ENCODE results near the gene ATR. TPM values are rescaled to one million over a fixed set of nuclear protein-coding genes. Genes with fewer than 3 reads are reported as not detected.
A peak's percentile ranks its signal among the peaks of the same experiment; 100 is the strongest.
"Not testable (repeated sequence)": the region's sequence is repeated elsewhere in the genome, so short reads cannot be mapped to it uniquely, and the experiment has no call there.

Gene ATR
- total RNA-seq, 1 experiment from 2014 or later: 15.6 TPM

- H3K79me2 ChIP-seq (ENCODE audit: low read length): no peaks in the 10 kb centered on the region
- no peaks in the 10 kb centered on the region for H3K36me3 ChIP-seq (ENCODE audit: low read depth, low read length)
- no peak overlapping the region for H3K27ac ChIP-seq (ENCODE audit: low read length)
- no peak overlapping the region for H2AFZ ChIP-seq (ENCODE audit: low read length)
- H3K4me2 ChIP-seq (ENCODE audit: low read length): peak overlapping the region; percentile 33
- ChIA-PET CTCF (interaction anchor here (0.6 to 1.9 kb wide), 6 partner anchors 14 to 344 kb away, joined by 3 to 25 read pairs (median 4); no protein-coding TSS in a partner anchor), POLR2A (ENCODE audit: unreplicated experiment) (no interaction called here)
- no TSS peak for BruUV-seq (replicated peaks)
- H3K9ac ChIP-seq (ENCODE audit: low read length): no peak overlapping the region
- H4K20me1 ChIP-seq (ENCODE audit: low read length): no peaks in the 10 kb centered on the region
- H3K4me1 ChIP-seq (ENCODE audit: insufficient read depth, low read length): peaks cover 9% of the 10 kb centered on the region; the same call in 1 of the 2 replicates
- ATAC-seq: peak; percentile 99
- no peaks in the 10 kb centered on the region for H3F3A ChIP-seq (ENCODE audit: low read length, unreplicated experiment)
- peak; percentile 93 for DNase-seq
- no peaks in the 10 kb centered on the region for H3K9me3 ChIP-seq (ENCODE audit: low read length)
- TF ChIP-seq CTCF (conservative IDR thresholded peaks at IDR 0.05; ENCODE audit: low read depth, low read length) (peak; percentile 75), EZH2 (IDR thresholded peaks at IDR 0.05; ENCODE audit: low read length, unreplicated experiment) (no peak)
- H3K27me3 ChIP-seq (ENCODE audit: low read length): no peaks in the 10 kb centered on the region
- intact Hi-C loops (cut with micrococcal nuclease): loop anchor here (1.0 to 2.0 kb wide), 3 partner anchors 93 to 400 kb away; no protein-coding TSS in a partner anchor
- no peaks in the 10 kb centered on the region for H3K9me2 ChIP-seq (replicated peaks; ENCODE audit: low read length)
- H3K4me3 ChIP-seq (ENCODE audit: low read length): no peak overlapping the region
Measured at GRCh38 chr3:142586803-142587406, 8.4 kb upstream of the ATR start.

DNA sequence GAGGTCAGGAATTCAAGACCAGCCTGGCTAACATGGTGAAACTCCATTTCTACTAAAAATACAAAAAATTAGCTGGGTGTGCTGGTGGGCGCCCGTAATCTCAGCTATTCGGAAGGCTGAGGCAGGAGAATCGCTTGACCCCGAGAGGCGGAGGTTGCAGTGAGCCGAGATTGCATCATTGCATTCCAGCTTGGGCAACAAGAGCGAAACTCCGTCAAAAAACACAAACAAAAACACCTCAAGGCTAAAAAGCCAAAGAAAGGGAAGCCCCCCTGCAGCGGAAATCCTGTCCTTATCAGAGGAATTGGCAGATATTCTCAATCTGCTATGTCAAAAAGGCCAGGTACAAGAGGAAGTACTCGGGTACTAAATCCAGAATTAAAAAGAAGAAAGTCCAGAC is 2.5 kb upstream of the ATR start:
- H3K27ac ChIP-seq (ENCODE audit: low read length); POLR2A ChIA-PET (ENCODE audit: unreplicated experiment); H3K27me3 ChIP-seq (ENCODE audit: low read length); H3F3A ChIP-seq (ENCODE audit: low read length, unreplicated experiment); H3K36me3 ChIP-seq (ENCODE audit: low read depth, low read length); CTCF ChIA-PET; H3K4me2 ChIP-seq (ENCODE audit: low read length); H4K20me1 ChIP-seq (ENCODE audit: low read length); H3K9ac ChIP-seq (ENCODE audit: low read length); ATAC-seq; H3K4me3 ChIP-seq (ENCODE audit: low read length); H3K9me3 ChIP-seq (ENCODE audit: low read length); H2AFZ ChIP-seq (ENCODE audit: low read length); BruUV-seq (replicated peaks); DNase-seq; H3K9me2 ChIP-seq (replicated peaks; ENCODE audit: low read length); intact Hi-C loops (cut with micrococcal nuclease): not testable (repeated sequence)
- Histone ChIP-seq H3K4me1 (ENCODE audit: insufficient read depth, low read length) (peaks cover 17% of the 10 kb centered on the region), H3K79me2 (ENCODE audit: low read length) (peaks cover 25% of the 10 kb centered on the region)

DNA sequence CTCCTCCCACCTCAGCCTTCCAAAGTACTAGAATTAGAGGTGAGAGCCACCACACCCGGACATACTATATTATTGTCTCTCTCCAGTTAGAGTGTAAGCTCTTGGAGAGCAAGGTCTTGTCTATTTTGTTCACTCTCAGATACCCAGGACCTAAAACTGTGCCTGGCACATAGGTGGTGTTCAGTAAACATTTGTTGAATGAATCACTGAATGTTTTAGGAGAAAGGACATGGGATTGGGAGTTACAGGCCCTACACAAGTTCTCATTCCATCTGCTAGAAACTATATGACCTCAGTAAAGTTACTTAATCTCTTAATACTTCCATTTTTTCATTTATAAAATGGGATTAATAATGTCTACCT is 1.5 kb upstream of the ATR start:
- ChIA-PET POLR2A (ENCODE audit: unreplicated experiment) (interaction anchor here (0.6 kb wide), 1 partner anchor 10 kb away, joined by 3 read pairs; no protein-coding TSS in a partner anchor), CTCF (no interaction called here)
- BruUV-seq (replicated peaks): no TSS peak
- Histone ChIP-seq H3K9ac (ENCODE audit: low read length) (no peak overlapping the region), H3K27ac (ENCODE audit: low read length) (no peak overlapping the region), H3K79me2 (ENCODE audit: low read length) (peaks cover 36% of the 10 kb centered on the region), H4K20me1 (ENCODE audit: low read length) (0 out of 2 replicates have a peak, but pooled peaks cover 6% of the 10 kb centered on the region), H2AFZ (ENCODE audit: low read length) (no peak overlapping the region), H3K27me3 (ENCODE audit: low read length) (no peaks in the 10 kb centered on the region), H3K4me3 (ENCODE audit: low read length) (no peak overlapping the region), H3K9me3 (ENCODE audit: low read length) (no peaks in the 10 kb centered on the region), H3K9me2 (replicated peaks; ENCODE audit: low read length) (no peaks in the 10 kb centered on the region), H3F3A (ENCODE audit: low read length, unreplicated experiment) (no peaks in the 10 kb centered on the region), H3K4me1 (ENCODE audit: insufficient read depth, low read length) (peaks cover 24% of the 10 kb centered on the region), H3K36me3 (ENCODE audit: low read depth, low read length) (0 out of 2 replicates have a peak, but pooled peaks cover 2% of the 10 kb centered on the region), H3K4me2 (ENCODE audit: low read length) (no peak overlapping the region)
- intact Hi-C loops (cut with micrococcal nuclease): no loop called here
- TF ChIP-seq CTCF (conservative IDR thresholded peaks at IDR 0.05; ENCODE audit: low read depth, low read length) (no peak), EZH2 (IDR thresholded peaks at IDR 0.05; ENCODE audit: low read length, unreplicated experiment) (no peak), EZH2phosphoT487 (IDR thresholded peaks at IDR 0.05; ENCODE audit: borderline replicate concordance, low read length) (no peak)
- ATAC-seq (no peak), DNase-seq (no peak)
